GM21381 (cell line): ENCODE results near the gene MAPK13.
"Not testable (repeated sequence)": the region's sequence is repeated elsewhere in the genome, so short reads cannot be mapped to it uniquely, and the experiment has no call there.

ENCODE experiments used
- ATAC-seq: cut with Tn5 transposase; IDR thresholded peaks from one replicate; pipeline ENCODE4 v1.9.1; 2021; ENCODE audit warnings: mild to moderate bottlenecking, moderate library complexity; ENCODE audit not compliant: unreplicated experiment

The MAPK13 gene

DNA sequence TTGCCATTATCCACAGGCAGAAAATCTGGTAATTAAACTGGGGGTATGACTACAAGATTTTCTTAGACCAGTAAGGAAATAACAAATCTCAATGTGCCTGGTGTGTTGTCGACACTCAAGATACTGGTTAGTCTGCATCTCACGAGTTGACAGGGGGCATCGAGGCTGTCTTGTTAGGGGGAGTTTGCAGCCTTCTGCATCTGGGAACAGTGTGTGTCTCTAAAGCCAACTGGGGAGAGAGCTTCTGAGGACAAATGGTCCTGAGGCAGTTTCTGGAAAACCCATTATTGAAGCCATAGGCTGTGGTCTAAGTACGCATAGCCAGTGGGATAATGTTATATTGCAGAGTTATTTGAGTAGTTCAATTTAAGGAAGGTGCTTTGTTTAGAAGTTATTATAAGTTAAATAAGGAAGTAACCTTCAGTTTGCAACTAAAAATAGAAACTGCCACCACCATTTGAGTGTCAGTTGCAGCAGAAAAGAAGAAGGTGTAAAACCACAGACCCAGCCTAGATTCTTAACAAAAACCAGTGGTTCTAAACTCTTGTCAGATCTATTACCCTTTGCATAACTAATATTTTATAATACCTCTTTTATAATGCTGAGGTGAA is 15.4 kb upstream of the MAPK13 start:
- ATAC-seq: peak; percentile 47

DNA sequence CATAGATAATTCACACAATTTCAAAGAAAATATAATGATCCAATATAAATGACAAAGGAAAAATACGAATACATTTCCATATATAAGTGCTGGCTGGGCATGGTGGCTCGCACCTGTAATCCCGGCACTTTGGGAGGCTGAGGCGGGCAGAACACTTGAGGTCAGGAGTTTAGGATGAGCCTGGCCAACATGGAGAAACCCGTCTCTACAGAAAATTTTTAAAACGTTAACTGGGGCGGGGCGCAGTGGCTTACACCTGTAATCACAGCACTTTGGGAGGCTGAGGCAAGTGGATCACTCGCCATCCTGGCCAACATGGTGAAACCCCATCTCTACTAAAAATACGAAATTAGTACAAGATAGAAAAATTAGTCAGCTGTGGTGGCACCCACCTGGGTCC is 14.9 kb upstream of the MAPK13 start:
- ATAC-seq: no peak

DNA sequence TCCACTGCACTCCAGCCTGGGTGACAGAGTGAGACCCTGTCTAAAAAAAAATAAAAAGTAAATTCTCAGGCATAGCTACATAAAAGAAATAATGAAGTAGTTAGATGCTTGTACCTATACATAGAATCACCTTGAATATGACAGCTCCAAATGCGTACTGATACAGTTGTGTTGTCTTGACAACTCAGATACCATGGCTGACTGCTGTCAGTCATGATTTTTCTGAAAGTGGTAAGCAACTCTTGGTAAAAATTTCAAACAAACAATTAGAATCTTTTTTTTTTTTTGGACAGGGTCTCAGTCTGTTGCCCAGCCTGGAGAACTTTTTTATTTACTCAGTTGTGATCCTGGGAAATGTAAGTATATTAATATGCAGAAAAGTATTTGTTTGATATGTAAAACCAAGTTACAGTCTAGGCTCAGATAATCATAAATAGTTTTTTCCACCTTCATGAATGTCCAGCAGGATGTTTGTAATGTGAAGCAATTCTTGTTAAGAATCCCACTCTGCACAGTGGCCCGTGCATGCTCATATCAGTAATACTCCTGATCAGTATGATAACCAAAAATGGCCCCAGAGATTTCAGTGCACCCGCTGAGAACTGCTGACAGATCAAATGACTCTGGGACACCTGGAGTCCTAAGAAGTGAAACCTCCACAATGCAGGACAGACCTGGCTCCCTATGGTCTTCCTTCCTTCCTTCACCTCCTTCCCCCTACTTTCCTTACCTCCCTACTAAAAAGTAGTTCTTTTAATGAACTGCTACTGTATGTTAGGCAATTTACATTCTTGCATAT is 14.0 kb upstream of the MAPK13 start:
- ATAC-seq: no peak

DNA sequence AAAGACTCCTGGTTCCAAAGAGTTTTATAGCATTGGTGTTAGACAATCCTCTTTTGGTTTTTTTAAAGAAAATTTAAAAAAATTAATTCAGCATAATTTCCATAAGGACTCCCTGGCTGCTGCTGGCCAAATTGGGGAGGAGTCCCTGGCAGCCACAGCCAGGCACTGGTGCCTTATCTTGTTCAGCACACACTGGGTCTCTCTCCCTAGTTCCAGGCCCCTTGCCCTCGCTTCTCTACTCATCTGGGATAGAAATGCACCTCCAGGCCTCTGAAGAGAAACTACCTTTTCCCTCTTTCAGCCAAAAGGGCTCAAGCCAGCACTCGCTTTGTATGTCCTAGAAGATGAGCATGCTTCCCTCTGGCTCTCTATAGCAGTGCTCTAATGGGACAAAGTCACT is 13.4 kb upstream of the MAPK13 start:
- ATAC-seq: no peak

DNA sequence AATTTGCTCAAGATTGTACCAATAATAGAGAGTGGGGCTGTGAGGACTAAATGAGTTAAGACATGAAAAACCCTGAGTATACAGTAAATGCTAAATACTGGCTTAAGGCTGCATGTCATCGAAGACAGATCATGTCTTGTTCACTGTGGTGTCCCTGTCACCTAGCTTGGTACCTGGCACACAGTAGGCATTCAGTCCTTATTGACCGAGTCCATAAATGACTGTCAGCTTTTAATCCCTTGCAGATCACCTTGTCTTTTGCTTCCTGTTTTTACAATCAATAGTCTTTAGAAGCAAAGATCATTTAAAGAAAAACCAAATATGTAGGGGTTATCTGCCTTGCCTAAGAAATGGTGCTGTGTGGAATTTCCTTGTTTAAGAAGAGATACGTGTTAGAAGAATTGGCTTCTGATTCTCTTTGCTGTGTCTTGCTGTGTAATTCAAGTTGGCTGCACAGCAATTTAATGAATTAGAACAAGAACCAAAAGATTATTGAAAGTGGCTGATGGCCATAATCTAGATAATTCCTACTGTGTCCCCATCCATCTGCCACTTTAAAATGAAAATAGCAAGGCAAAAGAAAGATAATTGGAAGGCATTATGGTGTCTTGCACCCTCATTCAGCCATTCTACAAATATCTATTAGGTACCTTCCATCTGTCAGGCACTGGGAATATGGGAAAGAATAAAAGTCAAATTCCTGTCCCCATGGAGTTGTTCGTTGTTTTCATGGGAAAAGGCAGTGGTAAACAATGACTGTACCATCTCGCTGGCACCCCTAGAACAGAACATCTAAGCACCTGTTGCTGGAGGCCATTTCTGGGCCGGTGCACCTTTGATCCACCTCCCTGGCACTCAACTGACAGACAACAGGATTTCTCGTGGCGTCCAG is 12.4 kb upstream of the MAPK13 start:
- no peak for ATAC-seq

DNA sequence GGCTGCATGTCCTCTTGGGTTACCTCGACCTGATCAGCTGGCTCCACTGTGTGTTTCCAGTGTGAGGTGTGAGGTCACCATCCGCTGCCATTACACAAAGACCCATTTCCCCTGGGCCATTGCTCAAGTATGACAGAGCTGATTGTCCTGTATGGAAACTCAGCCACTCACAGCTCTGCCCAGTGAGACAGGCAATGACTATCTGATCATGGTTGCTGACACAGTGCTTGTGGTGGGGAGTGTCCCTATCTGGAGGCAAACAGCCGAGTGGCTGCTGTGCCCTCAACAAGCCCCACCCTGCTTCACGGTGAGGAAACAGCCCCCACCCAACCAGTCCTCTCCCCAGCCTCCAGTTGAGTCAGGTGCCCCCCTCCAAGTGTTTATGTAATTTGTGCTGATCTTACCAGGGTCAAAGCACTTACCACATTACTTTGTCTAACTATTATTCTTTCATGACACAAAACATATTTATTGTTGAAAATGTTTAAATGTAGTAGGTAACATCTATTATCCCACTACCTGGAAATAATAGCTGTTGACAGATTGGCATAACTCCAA is 11.7 kb upstream of the MAPK13 start:
- no peak for ATAC-seq

DNA sequence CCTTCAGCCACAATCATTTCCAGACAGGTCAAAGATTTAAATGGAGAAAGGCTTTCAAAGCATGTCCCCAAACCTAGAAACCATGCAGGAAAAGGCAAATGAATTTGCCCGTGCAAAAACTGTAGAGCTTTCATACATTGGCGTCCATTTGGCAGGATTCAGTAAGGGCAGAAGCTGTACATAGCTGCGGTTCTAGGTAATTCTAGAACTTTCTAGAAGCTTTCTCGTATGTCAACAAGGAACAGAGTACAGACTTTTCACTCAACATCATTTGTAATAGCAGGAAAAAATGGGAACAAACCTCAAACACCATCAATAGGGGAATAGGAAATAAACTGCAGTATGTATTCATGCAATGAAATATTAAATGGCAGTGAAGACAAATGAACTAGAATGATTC is 11.1 kb upstream of the MAPK13 start:
- ATAC-seq: no peak

DNA sequence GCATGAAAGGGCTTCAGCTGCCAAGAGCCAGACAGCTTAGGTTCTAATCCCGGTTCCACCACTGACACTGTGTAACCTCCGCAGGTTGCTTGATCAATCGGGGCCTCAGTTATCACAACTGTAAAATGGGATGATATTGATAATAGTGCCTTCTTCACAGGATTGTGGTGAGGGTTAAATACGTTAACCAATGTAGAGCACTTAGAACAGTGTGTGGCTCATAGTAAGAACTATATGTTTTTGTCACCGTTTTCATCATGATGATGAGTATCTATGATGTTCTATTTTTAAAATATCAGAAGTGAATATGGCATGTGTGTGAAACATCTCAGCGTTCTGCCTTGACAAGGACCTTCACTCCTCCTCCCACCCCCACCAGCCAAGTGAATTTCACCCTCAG is 10.3 kb upstream of the MAPK13 start:
- ATAC-seq: no peak

DNA sequence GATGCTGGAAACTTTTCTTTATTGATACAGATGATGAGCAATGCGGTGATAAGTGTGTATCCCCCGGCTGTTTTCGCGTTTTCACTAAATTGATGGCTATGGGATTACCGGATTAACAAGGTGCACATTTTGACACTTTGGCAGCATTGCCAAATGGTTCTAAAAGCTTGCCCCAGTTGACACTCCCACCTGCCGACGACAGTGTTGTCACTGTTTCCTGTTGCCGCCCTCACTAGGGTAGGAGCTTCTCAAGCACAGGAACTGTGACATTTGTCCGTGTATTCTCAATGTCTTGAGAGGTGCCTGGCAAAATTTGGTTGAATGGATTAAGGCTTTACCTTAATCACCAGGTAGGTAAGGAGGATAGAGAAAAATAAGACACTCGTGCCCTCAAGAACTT is 9.8 kb upstream of the MAPK13 start:
- ATAC-seq: peak; percentile 34

DNA sequence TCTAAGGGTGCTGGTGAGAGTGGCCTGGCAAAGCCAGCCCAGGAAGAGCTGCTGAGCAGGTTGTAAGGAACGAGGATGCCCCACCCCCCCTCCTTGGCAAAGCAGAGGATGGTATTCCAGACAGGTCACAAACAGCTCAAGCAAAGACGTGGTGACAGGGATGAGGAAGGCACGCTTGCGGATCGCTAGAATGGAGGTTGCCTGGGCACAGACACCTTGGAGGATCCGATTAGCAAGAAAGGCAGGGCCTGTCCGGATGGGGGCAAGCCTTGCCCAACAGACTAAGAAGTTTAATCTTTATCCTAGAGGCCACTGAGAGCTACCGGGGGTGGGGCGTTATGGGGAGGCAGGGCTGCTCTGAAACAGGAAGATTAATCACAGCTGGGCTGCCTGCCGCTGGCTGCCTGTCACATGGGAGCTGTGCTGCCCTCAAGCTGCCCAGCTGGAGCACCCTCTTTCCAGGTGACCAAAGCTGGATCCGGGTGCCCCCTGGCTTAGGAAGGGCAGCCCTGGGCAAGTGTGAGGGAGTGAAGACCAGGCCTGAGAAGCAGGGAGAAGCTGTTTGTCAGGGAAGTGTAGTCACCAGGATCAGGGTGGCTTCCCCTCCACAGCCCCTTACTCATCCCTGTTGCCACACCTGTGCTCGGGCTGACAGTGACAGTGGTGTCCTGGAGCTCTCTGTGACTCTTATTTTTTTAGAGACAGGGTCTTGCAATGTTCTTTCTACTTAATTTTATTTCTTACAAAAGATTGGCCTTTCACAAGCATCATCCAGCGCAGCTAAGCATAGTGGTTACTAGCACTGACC is 9.1 kb upstream of the MAPK13 start:
- ATAC-seq: no peak

DNA sequence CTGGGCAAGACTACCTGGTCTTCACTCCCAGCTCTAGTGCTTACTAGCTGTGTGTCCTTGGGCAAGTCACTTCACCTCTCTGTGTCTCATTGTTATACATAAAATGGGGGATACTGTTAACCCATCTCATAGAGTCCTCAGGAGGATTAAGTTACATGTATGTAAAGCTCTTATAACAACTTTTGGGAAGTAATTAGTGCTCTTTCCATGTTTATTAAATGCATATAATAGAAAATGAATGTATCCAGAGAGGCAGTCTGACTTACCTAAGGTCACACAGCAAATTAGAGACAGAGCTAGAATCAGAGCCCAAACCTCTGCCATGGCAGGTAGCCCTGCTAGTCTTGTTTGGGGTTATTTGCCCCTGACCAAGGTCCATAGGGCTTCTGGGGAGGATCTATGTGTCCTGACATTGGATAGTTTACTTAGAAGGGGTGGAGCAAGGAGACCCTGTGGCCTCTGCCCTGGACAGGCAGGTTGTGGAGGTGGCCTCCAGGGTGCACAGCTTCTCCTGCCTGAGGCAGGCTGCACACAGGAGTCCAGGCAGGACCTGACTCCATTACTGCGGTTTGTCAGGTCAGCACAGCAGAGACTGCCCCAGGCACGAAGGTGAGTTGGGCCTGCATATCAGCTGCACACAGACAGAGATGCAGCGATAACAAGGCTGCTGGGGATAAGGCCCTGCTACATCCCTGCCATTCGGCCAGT is 8.4 kb upstream of the MAPK13 start:
- ATAC-seq: no peak

DNA sequence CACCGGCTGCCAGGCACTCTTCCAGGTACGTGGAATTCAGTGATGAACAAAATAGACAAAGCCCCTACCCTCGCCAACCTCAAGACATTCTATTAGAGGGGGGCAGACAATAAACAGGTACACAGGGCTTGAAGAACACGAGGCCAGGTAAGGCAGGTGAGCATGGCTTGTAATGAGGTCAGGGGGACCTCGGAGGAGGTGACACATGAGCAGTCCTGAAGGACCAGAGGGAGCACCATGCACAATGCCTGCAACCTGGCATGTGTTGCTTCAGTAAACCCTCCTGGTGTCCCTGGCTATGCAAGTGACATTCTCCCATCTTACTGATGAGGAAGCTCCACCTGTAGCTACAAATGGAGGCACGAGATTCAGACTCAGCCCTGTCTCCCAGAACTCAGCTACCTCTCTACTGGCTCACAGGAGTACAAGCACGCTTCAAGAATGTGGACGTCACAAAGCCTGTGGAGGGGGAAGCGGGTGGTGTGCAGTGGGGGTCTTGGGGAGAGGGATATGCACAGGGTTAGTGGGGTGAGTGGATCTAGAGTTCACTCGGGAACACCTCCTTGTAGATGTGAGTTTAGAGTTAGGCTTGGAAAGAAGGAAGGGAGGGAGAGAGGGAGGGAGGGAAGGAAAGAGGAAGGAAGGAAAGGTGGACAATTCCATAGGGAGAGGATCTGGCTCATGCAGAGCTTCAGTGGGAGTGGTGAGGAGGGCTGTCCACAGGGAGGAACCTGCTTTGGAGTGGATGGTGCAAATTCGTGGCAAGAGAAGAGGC is 7.6 kb upstream of the MAPK13 start:
- ATAC-seq: no peak

DNA sequence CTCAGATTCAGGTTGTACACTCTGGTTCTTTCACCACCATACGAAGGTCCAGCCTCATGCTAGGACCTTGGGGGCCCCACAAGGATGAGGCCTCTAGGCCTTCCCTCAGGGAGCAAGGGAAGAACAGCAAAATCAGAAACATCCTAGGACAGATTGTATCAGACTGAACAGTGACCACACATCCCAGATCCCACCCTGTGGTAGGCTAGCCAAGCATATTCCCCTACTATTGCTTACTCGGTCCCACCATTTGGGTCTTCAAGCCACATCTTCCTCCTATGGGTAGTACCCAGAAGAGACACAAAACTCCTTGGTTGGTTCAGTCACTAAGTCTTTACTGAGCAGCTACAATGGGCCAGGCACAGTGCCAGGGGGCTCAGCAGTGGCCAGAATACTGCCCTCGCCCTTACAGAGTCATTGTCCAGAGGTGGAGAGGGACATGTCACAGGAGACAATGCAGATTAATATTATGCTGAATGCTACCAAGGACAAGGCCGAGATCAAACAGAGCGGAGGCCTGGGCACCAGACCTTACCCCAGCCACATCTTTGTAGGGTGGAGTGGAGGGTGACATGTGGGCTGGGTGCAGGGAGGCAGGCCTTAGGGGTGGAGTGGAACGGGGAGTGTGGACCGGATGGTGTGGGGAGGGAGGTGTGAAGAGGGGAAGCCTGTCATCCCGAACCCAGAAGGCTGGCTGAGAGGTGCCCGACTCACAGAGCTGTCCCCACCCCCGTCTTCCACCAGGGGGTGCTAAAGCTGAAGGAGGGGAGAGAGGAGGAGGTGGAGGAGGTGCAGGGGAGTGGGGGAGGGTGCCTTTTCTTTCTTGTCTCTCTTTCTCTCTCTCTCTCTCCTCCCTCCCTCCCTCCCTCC is 6.8 kb upstream of the MAPK13 start:
- peak; percentile 69 for ATAC-seq

DNA sequence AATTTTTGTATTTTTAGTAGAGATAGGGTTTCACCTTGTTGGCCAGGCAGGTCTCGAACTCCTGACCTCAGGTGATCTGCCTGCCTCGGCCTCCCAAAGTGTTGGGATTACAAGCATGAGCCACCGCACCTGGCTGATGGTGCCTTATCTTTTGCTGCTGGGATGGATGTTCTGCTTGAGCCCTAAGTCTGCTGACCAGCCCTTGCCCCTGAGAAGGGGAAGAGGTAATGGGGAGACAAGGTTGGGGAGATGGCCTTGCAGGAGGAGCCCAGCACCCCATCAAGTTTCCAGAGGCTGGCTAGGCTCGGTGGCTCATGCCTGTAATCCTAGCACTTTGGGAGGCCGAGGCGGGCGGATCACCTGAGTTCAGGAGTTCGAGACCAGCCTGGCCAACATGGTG is 6.0 kb upstream of the MAPK13 start:
- not testable (repeated sequence) for ATAC-seq

DNA sequence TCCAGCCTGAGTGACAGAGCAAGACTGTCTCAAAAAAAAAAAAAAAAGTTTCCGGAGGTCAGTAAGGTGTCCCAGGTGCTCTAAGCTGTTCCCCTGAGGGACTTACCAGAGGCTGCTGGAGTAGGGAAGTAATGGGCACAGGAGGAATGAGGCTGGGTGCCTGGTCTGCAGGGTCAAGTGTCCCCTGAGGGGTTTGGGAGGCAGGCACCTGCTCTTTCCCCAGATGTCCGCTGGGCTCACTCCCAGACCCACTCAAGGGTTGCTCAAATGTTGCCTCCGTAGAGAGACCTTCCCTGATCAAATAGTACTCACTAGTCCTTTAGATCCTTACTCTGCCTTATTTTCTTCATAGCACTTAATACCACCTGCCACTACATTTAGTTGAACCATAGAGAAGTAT is 5.4 kb upstream of the MAPK13 start:
- no peak for ATAC-seq

DNA sequence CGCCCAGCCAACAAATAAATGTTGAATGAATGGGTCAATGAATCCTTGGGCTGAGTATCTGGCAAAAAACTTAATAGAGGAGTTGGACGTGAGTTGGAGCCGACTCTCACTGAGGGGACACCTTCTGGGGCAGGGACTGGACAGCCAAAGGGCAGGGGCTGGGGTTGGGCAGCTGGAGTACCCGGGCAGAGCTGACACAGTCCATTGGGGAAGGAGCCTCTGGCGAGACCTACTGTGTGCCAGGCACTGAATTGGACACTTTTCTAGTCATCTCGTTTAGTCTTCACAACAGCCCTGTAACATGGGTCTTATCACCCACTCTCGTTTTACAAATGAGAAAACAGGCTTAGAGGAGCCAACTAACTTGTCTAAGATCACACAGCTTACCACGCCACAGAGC is 4.7 kb upstream of the MAPK13 start:
- no peak for ATAC-seq

DNA sequence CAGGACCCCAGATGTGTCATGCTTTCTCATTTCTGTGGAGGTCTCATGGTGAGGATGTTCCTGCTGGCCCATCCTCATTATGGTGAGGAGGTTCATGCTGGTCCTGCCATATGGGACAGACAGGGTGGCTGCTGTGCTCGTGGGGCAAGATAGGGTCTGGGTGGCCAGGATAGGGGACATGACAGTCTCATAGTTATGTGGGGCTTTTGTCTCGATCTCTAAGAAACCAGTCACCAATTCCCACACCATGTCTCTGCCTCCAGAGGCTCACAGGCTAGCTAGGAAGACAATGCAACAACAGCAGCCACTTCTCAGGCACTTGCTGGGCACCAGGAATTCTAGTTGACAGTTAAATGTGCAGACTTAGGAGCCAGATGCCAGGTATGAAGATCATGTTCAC is 4.2 kb upstream of the MAPK13 start:
- ATAC-seq: no peak
